GM10266 (cell line): ENCODE data around the gene BAG2.

Source experiments
- DNase-seq: peaks from one replicate; pipeline ENCODE4 v3.0.0; 2012; ENCODE audit errors: extremely low spot score
- CTCF ChIP-seq: IDR thresholded peaks from 2 replicates; pipeline ENCODE4 v1.5.1; 2012; ENCODE audit warnings: mild to moderate bottlenecking, low read depth; ENCODE audit not compliant: control insufficient read depth, insufficient read depth; ENCODE audit errors: missing control alignments

Gene BAG2

GRCh38 chr6:57221936-57222742, 50.0 kb downstream of the BAG2 start, which contains the start of gene RAB23:
Gene RAB23 (minus strand): TSS chr6:57222307. CDS start chr6:57210380, 11,927 bp downstream.
- DNase-seq, result peak; percentile 92
- TF ChIP-seq CTCF, result no peak

GRCh38 chr6:57222743-57223077, 50.6 kb downstream of the BAG2 start:
- no peak for DNase-seq
- TF ChIP-seq CTCF, result no peak

- TF ChIP-seq CTCF, result no peak
- DNase-seq, result no peak
Measured at GRCh38 chr6:57224769-57225515, 52.8 kb downstream of the BAG2 start.

GRCh38 chr6:57226221-57226620, 54.1 kb downstream of the BAG2 start:
- DNase-seq, result no peak

More at GRCh38 chr6:57226221-57226620, 54.1 kb downstream of the BAG2 start:
- TF ChIP-seq CTCF, result no peak
